Keratinocyte (primary cell): Measurements from ENCODE around the gene HSF5.

Experiments used
- EZH2 ChIP-seq: IDR thresholded peaks from one replicate; pipeline ENCODE4 v1.6.1; 2012; ENCODE audit warnings: inconsistent platforms, mild to moderate bottlenecking, low read length, moderate library complexity
- TF ChIP-seq, protein P1 (sequence below), 3 experiments: IDR thresholded peaks in 1 of 3; conservative IDR thresholded peaks in 1 of 3; optimal IDR thresholded peaks in 1 of 3; 2 replicates in 2 of 3; 3 replicates in 1 of 3; pipeline versions ENCODE3 to v1.5.1; 2011; ENCODE audit warnings: low read length in 3 of 3, mild to moderate bottlenecking in 3 of 3, moderate library complexity in 2 of 3, control low read depth in 1 of 3, inconsistent platforms in 1 of 3; ENCODE audit not compliant: insufficient read depth in 2 of 3; ENCODE audit errors: extremely low read depth in 1 of 3

- TF ChIP-seq, protein P1, sequence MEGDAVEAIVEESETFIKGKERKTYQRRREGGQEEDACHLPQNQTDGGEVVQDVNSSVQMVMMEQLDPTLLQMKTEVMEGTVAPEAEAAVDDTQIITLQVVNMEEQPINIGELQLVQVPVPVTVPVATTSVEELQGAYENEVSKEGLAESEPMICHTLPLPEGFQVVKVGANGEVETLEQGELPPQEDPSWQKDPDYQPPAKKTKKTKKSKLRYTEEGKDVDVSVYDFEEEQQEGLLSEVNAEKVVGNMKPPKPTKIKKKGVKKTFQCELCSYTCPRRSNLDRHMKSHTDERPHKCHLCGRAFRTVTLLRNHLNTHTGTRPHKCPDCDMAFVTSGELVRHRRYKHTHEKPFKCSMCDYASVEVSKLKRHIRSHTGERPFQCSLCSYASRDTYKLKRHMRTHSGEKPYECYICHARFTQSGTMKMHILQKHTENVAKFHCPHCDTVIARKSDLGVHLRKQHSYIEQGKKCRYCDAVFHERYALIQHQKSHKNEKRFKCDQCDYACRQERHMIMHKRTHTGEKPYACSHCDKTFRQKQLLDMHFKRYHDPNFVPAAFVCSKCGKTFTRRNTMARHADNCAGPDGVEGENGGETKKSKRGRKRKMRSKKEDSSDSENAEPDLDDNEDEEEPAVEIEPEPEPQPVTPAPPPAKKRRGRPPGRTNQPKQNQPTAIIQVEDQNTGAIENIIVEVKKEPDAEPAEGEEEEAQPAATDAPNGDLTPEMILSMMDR (optimal IDR thresholded peaks at IDR 0.05 in 1 of 3, IDR thresholded peaks at IDR 0.05 in 1 of 3, conservative IDR thresholded peaks at IDR 0.05 in 1 of 3; ENCODE audit: extremely low read depth in 1 of 3, insufficient read depth in 2 of 3, low read length in 3 of 3): no peak
- TF ChIP-seq EZH2: no peak
These were observed 106.8 kb downstream of the HSF5 start for GRCh38 chr17:58381124-58382035.
